GM10266 (cell line): ENCODE measurements around the gene KLHDC3.

Experiments
- DNase-seq: peaks from one replicate; pipeline ENCODE4 v3.0.0; 2012; ENCODE audit errors: extremely low spot score
- TF ChIP-seq, protein P1 (sequence below): IDR thresholded peaks from 2 replicates; pipeline ENCODE4 v1.5.1; 2012; ENCODE audit warnings: mild to moderate bottlenecking, low read depth; ENCODE audit not compliant: control insufficient read depth, insufficient read depth; ENCODE audit errors: missing control alignments

The KLHDC3 gene, protein sequence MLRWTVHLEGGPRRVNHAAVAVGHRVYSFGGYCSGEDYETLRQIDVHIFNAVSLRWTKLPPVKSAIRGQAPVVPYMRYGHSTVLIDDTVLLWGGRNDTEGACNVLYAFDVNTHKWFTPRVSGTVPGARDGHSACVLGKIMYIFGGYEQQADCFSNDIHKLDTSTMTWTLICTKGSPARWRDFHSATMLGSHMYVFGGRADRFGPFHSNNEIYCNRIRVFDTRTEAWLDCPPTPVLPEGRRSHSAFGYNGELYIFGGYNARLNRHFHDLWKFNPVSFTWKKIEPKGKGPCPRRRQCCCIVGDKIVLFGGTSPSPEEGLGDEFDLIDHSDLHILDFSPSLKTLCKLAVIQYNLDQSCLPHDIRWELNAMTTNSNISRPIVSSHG

DNA sequence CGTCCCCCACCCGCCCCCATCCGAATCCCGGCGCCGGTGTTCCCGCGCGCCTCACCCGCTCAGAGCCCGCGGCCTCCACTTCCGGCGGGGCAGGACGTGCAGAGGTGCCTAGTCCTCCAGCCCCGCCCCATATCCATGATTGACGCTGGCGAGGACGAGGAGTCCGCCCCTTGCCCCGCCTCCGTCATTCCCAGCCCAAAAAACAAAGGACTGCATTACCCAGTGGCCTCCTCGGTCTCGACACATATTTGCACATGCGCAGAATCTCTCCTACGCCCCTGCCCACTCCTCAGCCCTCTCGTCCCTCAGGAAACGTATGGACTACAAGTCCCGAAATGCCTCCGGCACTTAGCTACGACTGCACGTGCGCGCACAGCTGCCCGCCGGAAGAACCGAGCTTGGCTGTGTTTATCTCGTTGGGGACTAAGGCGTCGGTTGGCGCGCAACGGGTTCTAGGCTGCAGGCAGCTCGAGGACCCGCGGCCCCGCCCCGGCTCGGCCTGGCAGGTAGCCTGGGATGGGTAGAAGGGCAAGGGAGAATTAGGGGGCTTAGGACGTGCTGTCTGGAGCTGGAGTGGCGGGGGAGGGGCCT lies at the start of gene KLHDC3, which contains the start of gene MEA1:
Gene KLHDC3 (plus strand): TSS at position 407 of the 591 bp plus-strand sequence. CDS start 2,944 bp downstream, outside the sequence.
Gene MEA1 (minus strand): TSS at position 104 of the 591 bp plus-strand sequence. CDS start 133 bp downstream, outside the sequence.
- TF ChIP-seq, protein P1, sequence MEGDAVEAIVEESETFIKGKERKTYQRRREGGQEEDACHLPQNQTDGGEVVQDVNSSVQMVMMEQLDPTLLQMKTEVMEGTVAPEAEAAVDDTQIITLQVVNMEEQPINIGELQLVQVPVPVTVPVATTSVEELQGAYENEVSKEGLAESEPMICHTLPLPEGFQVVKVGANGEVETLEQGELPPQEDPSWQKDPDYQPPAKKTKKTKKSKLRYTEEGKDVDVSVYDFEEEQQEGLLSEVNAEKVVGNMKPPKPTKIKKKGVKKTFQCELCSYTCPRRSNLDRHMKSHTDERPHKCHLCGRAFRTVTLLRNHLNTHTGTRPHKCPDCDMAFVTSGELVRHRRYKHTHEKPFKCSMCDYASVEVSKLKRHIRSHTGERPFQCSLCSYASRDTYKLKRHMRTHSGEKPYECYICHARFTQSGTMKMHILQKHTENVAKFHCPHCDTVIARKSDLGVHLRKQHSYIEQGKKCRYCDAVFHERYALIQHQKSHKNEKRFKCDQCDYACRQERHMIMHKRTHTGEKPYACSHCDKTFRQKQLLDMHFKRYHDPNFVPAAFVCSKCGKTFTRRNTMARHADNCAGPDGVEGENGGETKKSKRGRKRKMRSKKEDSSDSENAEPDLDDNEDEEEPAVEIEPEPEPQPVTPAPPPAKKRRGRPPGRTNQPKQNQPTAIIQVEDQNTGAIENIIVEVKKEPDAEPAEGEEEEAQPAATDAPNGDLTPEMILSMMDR: no peak
- DNase-seq: peak; percentile 99

DNA sequence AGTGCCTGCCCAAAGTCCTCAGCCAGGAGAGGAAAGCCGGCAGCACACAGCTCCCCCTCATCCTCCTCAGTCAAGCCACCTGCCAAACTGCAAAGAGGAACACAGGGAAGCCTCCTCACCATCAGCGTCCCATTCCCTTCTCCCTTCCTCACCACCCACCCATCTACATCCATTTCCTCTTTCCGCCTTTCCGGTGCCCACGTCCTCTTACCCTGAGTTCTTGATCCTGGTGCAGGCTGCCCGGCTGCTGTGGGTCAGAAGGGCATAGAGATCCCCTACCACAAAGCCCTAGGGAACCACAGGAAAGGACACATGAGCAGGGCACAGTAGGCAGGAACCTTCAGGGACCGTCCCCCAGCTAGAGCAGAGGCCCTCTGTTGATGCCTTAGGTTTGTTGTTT lies 47.5 kb upstream of the KLHDC3 start:
- TF ChIP-seq, protein P1: no peak
- no peak for DNase-seq

DNA sequence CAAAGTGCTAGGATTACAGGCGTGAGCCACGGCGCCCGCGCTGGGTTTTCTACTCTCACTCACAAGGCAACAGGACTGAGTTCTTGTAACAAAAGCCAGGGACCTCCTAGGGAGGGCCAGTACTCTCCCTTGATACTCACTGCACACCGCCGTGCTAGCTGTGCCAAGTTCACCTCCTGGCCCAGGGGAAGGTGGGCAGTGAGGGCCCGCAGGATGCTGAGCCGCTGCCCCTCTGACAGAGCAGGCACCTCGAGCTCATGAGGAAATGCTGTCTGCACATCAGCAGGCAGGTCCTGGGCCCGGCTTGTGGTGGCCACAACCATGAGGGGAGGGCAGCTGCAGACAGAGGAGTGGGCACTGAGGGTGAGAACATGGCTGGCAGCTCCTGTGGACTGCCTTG lies 46.8 kb upstream of the KLHDC3 start:
- no peak for DNase-seq
- TF ChIP-seq, protein P1: no peak

DNA sequence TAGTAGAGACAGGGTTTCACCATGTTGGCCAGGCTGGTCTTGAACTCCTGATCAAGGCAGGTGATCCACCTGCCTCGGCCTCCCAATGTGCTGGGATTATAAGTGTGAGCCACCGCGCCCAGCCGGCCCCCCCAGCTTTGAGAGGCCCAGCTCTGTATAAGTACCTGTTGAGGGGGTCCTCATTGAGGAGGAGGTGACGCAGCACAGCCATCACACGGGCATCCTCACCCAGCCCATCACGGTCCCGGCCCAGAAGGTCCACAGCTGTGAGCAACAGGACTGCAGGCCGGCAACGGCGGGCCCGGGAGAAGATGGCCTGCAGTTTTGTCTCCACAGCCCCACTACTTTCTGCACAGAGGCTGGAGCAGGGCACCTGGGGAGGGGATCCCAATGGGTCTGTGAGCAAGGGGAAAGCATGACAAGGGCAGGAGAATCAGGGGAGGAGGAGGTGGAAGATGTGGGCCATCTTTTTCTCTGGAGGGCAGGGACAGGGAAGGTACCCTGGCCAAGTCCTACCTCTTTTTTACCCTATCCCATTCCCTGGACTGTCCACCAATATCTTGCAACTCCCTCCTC lies 45.8 kb upstream of the KLHDC3 start:
- no peak for DNase-seq
- TF ChIP-seq, protein P1: no peak

DNA sequence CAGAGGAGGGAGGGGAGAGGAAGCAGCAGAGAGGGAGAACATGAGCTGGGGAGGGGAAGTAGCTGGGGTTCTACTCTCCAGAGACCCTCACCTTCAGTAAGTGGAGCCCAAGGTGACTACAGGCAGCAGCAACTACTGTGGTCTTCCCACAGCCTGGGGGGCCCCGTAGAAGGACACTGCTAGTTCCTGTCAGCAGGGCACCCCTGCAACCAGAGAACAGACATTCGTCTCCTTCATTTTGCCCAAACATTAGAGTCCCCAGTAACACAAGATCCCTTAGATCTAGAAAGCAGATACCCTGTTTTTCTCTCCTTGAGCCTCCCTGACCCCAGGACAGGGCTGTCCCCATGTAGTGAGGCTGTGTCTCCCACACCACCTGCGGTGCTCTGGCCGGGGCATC lies 45.3 kb upstream of the KLHDC3 start:
- TF ChIP-seq, protein P1: no peak
- DNase-seq: no peak

DNA sequence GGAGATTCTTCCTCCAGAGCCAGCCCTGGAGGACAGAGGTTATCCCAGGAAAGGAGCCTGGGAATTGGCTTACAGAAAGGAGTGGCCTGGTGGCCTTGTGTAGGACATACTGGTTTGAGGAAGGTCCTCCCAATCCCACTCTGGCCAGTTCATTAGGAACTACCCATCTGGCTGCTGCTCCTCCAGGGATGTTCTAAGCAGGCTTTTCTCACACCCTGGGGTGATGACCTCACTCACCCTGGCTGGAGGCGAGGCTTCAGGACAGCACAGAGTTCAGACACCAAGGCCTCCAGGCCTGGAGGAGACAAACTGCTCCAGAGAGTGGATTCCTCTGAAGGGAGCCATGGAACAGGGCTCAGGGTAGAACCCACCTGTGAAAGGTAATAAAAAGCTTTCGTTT lies 44.6 kb upstream of the KLHDC3 start:
- no peak for DNase-seq
- TF ChIP-seq, protein P1: no peak

DNA sequence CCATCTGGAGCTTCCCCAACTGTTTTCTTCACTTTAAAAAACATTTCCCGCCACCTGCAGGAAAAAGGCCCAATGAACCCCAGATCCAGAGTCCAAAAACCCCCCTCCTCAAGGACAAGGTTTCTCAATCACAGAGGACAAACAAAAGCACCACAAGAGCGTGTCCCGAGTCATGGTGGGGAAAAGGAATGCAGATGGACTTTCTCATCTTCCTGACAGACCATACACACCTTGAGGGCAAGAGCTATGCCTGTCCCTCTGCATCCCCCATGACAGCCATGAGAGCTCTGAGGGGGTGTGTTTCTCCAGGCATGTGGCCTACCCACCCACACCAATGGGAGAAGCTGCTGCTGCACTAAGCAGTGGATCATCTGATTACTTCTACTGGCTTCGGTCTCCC lies 44.1 kb upstream of the KLHDC3 start:
- TF ChIP-seq, protein P1: no peak
- DNase-seq: no peak
